T-helper 2 cell treated with Interferon-gamma antibody and Interleukin-4, amounts not matched to agents 100 ng/mL and 5 ng/mL, for 36 hours (primary cell): ENCODE results near the gene C16orf74. TPM values are rescaled to one million over a fixed set of nuclear protein-coding genes. Genes with fewer than 3 reads are reported as not detected.

ENCODE experiments used
- intact Hi-C: fragments of 100-400 bp; cut with micrococcal nuclease; formaldehyde crosslinking; loops from one replicate; pipeline ENCODE4 v1.15.1; 2023
- total RNA-seq: library from RNA; stranded (reverse); gene quantifications from 2 replicates; pipeline ENCODE4 v1.2.3, GENCODE V29; 2022

The C16orf74 gene
- total RNA-seq, 1 donor from 2014 or later: 0.34 TPM

GRCh38 chr16:85677383-85677967, 73.4 kb downstream of the C16orf74 start:
- intact Hi-C loops: no loop called here

GRCh38 chr16:85676466-85676865, 74.4 kb downstream of the C16orf74 start:
- intact Hi-C loops: no loop called here

GRCh38 chr16:85675251-85675874, 75.5 kb downstream of the C16orf74 start:
- intact Hi-C loops: no loop called here

- intact Hi-C loops: no loop called here
These were observed 76.1 kb downstream of the C16orf74 start for GRCh38 chr16:85674828-85675227.

- intact Hi-C loops: no loop called here
These were observed 76.5 kb downstream of the C16orf74 start for GRCh38 chr16:85674418-85674755.

GRCh38 chr16:85673529-85674417, 77.1 kb downstream of the C16orf74 start:
- intact Hi-C loops: no loop called here

- intact Hi-C loops: no loop called here
These were observed 80.1 kb downstream of the C16orf74 start for GRCh38 chr16:85670840-85671239.

- intact Hi-C loops: no loop called here
These were observed 82.0 kb downstream of the C16orf74 start for GRCh38 chr16:85668676-85669424.

- intact Hi-C loops: no loop called here
These were observed 83.0 kb downstream of the C16orf74 start for GRCh38 chr16:85667841-85668413.

- intact Hi-C loops: no loop called here
These were observed 83.6 kb downstream of the C16orf74 start for GRCh38 chr16:85667261-85667660.

GRCh38 chr16:85665929-85666328, 85.0 kb downstream of the C16orf74 start:
- intact Hi-C loops: no loop called here

GRCh38 chr16:85665373-85665740, 85.5 kb downstream of the C16orf74 start:
- intact Hi-C loops: no loop called here

- intact Hi-C loops: no loop called here
These were observed 86.1 kb downstream of the C16orf74 start for GRCh38 chr16:85664580-85665372.

- intact Hi-C loops: no loop called here
These were observed 87.0 kb downstream of the C16orf74 start for GRCh38 chr16:85663891-85664321.

GRCh38 chr16:85662976-85663830, 87.7 kb downstream of the C16orf74 start:
- intact Hi-C loops: no loop called here

- intact Hi-C loops: no loop called here
These were observed 88.4 kb downstream of the C16orf74 start for GRCh38 chr16:85662482-85662812.

- intact Hi-C loops: no loop called here
These were observed 89.0 kb downstream of the C16orf74 start for GRCh38 chr16:85661740-85662481.

GRCh38 chr16:85660843-85661739, 89.8 kb downstream of the C16orf74 start:
- intact Hi-C loops: no loop called here
